GM20431 (cell line): Measurements from ENCODE around the gene INO80B.
"Not testable (repeated sequence)": the region's sequence is repeated elsewhere in the genome, so short reads cannot be mapped to it uniquely, and the experiment has no call there.

Experiments
- in situ Hi-C: fragments of 300-500 bp; cut with MseI, MboI; formaldehyde crosslinking; loops from one replicate; pipeline ENCODE4 v1.15.0; 2020; ENCODE audit warnings: low sequenced_read_pairs; ENCODE audit not compliant: unreplicated experiment

The INO80B gene

DNA sequence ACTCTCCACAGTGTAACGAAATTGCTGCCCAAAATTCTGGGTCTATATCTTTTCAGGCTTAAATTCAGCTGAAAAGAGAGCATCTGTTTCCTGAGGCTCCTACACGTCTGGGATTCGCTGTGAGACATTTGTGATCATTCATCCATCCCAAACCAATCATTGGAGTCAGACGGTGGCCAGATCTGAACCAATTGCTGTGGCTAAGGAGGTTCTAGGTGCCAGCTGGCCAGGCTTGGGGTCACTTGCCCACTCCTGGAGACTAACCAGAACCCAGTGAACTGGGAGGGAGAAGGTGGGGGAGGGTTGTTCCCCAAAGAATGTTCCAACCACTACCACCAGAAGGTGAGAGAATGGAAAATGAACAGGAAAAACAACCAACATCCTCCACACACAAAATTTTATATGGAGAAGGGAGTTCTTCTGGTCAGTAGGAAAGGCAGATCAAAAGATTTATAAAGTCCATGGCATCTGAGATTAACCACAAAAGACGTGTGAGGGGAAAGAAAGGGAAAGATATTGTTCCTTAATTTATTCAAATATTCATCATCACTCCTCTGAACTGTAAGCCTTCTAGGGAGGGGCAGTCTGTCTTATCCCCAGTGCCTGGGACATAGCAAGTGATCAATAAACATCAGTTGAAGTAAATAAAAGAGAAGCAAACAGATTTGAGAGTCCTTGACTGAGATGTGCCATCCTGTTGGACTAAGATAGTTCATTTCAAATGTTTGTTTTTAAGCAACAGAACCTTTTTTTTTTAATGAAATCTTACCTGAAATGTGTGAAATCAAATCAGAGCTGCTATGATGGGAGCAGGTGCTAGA is 10.2 kb upstream of the INO80B start:
- in situ Hi-C loops, result no loop called here

DNA sequence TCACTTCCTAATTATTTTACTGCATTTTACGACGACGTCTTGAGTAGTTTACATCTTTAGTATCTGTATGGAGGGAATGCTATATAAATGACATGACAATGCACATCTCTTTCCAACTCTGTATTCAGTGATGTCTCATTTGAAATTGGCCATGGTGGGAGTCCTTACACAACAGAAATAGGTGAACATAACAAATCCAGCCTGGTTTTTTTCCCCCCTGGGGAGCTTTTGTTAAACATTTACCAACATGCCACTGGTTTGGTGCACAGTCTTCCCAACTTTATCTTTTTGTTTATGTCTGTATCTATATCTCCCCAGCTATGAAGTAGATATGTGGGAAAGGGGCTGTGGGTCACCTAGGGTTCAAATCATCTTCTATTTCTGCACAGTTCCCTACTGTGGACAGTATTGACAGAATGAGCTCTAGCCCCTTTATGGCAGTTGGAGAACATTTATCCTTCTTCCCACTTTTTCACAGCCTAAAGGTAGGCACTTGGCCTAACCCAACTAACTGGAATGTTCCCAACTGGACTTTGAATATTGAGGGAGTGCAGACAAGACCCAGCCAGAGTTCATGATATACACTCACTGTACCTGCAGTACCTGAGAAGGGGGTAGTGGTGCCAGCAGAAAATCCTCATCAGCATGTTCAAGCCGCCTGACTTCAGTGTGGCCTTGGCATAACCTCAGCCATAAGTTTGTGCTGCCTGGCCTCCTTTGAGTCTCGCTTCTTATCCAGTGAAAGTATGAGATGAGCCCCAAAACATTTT is 7.5 kb upstream of the INO80B start:
- in situ Hi-C loops, result no loop called here

GRCh38 chr2:74448771-74449170 is 6.1 kb upstream of the INO80B start:
- in situ Hi-C loops, result no loop called here

GRCh38 chr2:74450570-74451190 is 4.2 kb upstream of the INO80B start:
- in situ Hi-C loops, result no loop called here

- in situ Hi-C loops, result no loop called here
These were observed 2.3 kb downstream of the INO80B start for GRCh38 chr2:74457129-74457548.

GRCh38 chr2:74457549-74458131 is 2.8 kb downstream of the INO80B start:
- in situ Hi-C loops, result no loop called here

- in situ Hi-C loops, result no loop called here
These were observed 3.4 kb downstream of the INO80B start, which contains the start of gene WBP1 for GRCh38 chr2:74458132-74458937. WBP1 (plus strand) TSS chr2:74458438; CDS start chr2:74458603, 165 bp downstream.

GRCh38 chr2:74458938-74459363 is 4.1 kb downstream of the INO80B start:
- in situ Hi-C loops, result no loop called here

GRCh38 chr2:74459503-74460118 is 4.7 kb downstream of the INO80B start:
- in situ Hi-C loops, result not testable (repeated sequence)

DNA sequence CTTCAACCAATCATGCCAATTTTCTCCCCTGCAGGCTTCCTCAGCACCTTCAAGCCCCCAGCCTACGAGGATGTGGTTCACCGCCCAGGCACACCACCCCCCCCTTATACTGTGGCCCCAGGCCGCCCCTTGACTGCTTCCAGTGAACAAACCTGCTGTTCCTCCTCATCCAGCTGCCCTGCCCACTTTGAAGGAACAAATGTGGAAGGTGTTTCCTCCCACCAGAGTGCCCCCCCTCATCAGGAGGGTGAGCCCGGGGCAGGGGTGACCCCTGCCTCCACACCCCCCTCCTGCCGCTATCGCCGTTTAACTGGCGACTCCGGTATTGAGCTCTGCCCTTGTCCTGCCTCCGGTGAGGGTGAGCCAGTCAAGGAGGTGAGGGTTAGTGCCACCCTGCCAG is 5.3 kb downstream of the INO80B start:
- in situ Hi-C loops, result not testable (repeated sequence)

- in situ Hi-C loops, result no loop called here
These were observed 6.5 kb downstream of the INO80B start for GRCh38 chr2:74461187-74462053.

GRCh38 chr2:74462054-74462785 is 7.3 kb downstream of the INO80B start:
- in situ Hi-C loops, result no loop called here

DNA sequence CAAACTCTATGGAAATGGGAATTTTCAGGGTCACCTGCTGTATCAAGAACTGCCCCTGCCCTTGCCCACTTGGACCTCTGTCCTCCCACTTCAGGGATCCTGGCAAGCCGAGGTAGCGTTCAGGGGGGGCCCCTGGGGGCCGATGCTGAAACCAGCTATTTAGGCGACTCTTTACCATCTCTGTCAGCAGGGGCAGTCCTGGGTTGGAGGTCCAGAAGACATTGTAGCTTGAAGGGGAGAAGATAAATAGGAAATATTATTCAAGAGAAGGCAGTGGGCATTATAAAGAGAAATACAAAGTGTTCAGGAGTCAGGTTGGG is 7.9 kb downstream of the INO80B start:
- in situ Hi-C loops, result no loop called here

- in situ Hi-C loops, result no loop called here
These were observed 9.5 kb downstream of the INO80B start for GRCh38 chr2:74464406-74464805.

- in situ Hi-C loops, result not testable (repeated sequence)
These were observed 15.9 kb downstream of the INO80B start for GRCh38 chr2:74470742-74471141.

DNA sequence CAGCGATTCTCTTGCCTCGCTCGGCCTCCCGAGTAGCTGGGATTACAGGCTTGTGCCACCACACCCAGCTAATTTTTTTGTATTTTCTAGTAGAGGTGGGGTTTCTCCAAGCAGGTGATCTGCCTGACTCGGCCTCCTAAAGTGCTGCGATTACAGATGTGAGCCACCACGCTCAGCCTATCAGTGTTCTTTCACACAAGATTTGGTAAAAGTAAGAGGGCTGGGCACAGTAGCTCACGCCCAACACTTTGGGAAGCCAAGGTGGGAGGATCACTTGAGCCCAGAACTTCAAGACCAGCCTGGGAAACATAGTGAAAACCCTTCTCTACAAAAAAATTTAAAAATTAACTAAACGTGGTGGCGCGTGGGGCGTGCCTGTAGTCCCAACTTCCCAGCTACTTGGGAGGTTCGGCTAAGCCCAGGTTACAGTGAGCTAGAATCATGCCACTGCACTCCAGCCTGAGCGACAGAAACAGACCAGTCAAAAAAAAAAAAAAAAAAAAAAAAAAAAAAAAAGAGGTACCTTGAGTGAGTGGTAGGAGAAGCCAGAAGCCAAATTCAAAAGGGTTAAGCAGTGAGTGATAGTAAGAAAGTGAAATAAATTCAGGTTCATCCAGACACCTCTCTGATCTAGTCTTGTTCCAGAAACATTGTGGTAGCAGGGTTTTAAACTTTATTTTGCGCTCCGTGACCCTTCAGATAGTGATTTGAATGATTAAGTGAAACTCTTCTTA is 16.6 kb downstream of the INO80B start:
- in situ Hi-C loops, result no loop called here
